GM19239 (cell line): Measurements from ENCODE around the gene RBM20.

ENCODE experiments used
- DNase-seq: peaks from one replicate; pipeline ENCODE4 v3.0.0; 2011; ENCODE audit warnings: low spot score; ENCODE audit not compliant: insufficient read length
- FAIRE-seq: peaks from 2 replicates; lab custom pipeline; 2011; peaks lifted over from hg19 to GRCh38; lab: Jason Lieb, UNC

RBM20 gene

DNA sequence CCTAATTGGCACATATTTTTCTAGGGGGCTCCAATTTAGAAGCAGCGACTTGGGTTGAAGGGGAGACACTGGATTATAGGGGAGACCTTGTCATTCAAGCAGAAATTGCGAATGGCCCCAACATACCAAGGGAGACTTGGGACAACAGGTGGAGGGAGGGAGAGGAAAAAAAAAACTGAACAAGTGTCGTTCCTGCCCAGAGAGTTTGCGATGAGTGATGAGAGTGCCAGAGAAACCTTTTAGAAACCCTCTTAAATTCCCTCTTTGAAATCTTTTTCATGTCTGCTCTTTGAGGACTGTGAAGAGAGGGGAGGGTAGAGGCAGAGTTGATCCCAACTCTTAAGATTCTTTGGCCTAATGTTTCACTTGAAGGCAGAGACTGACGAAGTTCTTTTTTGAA is 24.3 kb downstream of the RBM20 start:
- no peak for FAIRE-seq

DNA sequence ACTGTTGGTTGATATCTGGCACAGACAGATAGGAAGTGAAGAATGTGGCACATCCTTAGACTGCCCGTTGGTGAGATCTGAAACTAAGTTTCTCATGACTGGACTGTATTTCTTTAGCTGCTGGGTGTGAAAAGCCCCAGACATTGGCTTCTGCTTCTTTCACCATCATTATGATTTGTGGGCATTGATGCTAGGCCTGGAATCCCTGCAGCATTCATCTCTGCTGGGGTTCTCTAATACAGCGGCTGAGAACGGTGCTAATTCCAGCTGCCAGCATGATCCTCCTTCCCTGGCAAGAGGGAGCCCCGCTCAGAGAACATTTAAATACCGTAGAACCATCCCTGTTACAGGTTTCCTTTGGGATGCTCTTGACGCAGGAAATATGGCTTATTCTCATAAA is 26.2 kb downstream of the RBM20 start:
- DNase-seq = no peak
- no peak for FAIRE-seq

More for the DNA sequence above, 24.3 kb downstream of the RBM20 start:
- no peak for DNase-seq

DNA sequence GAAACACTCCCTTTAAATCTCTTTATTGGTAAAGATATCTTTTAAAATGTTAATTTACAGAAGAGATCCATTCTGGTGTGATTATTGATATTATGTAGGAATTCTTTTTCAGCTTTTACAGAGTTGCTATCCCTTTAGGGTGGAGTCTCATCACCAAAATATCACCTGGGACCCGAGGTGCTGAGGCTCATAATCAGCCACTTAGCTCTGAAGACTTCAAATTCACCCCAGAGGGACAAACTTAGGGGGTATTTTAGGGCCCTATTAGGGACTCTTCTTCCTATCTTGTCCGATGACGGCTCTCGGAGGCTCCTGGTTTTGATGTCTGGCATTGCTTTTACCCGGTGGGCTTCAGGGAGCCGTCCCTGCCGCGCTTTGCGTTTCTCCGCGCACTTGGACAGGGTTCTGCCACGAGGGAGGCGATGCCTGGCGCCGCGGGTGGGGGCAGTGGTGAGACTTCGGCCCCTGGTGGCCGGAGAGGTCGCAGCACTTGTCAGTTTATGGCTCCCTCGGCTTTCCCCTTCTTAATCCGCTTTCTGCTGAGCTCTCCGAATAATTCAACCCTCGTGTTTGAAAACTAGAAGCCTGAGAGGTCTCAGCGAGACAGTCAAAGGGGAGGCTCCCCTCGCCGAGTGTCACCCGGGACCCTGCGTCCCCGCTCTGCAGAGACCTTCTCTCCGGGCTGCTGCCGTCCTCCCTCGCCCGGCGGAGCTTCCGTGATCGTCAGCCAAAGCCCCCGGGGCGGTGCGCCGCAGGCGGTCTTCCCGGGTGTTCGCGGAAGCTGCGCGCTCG is 27.8 kb downstream of the RBM20 start:
- peak; percentile 78 for DNase-seq
- FAIRE-seq = peak; percentile 83

DNA sequence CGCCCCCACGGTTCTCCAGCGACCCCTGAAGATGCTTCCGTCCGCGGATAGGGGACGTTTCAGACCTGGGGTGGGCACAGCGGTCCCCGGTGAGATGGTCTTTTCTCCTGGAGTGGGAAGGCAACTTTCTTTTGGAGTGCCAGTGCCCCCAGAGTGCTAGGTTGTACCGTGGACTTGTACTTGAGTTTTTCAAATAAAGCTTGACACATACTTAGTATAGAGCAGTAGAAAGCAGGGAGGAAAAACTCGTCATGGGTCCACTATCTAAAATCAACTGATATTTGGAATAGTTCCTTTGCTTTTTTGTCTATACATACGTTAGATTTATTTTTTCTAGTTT is 28.4 kb downstream of the RBM20 start:
- DNase-seq = no peak

DNA sequence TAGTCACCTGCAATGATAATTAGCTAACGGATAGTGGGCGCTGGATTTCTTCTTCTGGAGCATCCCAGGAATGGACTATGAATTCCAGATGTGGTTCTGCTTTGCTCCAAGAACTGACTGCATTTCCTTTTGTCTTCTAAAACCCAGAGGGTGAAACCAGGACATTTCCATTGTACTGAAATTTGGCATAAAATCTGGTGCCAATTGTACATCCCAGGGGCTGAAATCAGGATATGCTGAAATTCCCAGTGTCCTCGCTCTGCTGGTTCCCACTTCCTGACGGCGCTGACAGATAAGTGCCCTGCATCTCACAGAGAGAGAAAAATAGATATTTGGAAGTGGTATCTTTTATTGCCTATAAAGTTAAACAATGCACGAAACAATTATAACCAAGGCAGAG is 31.9 kb downstream of the RBM20 start:
- FAIRE-seq = no peak
- no peak for DNase-seq

More for the DNA sequence above, 28.4 kb downstream of the RBM20 start:
- FAIRE-seq = no peak

DNA sequence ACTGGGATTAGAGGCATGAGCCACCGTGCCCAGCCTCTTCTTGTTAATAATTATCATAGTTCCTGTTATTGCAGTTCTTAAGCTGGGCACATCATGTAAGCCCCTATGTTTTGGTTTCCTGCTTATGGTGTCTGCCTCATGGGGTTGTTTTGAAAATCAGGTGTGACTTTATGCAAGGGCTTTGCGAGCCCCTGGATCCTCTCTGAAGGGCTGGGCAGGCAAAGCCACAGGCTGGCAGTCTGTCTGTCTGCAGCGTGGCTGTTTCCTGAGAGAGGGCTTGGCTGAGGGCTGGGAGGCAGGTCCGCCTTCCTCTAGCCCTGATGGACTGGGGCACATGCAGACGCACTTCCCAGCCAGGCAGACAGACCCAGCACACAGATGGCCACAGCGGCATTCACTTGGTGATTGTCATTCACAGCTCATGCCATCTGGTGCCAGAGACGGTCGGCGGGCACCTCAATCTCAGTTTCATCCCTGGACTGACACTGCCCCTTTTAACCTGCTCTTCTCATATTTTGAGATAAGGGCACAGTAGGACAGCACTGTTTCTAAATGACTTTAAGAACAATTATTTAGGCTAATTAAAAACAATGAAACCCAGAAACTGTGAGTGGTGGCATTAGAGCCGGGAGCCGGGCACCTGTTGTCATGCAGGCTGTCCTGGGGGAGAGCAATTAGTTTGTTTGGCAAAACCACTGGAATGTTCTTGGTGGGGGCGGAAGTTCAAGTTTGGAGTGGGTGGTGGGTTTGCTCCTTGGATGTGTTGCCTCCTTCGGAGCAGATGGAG is 35.5 kb downstream of the RBM20 start:
- FAIRE-seq = no peak
- no peak for DNase-seq

DNA sequence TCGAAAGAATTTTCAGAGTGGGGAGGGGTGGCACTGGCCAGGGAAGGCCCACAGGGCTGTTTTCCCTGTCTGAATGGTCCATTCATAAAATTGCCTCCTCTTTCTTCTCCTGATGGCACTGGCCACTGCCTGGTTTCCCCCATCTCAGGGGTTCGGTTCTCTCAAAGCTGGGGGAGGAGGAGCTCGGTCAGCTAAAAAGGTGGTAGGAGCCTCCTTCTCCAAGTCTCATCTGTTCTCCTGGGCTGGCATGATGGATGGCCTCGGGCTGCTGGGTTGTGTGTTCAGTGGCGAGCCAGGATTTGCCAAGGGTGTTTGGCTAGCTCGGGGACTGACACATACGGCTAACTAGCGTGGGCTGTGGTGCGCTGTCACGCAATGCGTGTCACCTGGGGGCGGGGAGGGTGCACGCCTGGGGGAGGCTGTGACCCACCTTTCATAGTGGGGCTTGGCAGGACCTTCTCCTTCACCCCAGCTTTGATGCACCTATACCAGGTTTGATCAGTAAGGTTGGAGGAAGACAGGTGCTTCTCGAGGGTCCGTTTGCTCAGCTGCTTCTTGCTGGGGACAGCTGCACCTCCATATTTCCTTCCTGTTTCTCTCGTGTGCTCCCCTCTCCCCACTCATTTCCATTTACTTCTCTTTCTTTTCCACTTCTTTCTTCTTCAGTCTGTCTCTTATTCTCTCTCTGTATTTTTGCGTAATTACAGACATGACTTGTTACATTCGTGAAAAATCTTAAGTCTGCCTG is 36.3 kb downstream of the RBM20 start:
- DNase-seq (no peak), FAIRE-seq (no peak)

DNA sequence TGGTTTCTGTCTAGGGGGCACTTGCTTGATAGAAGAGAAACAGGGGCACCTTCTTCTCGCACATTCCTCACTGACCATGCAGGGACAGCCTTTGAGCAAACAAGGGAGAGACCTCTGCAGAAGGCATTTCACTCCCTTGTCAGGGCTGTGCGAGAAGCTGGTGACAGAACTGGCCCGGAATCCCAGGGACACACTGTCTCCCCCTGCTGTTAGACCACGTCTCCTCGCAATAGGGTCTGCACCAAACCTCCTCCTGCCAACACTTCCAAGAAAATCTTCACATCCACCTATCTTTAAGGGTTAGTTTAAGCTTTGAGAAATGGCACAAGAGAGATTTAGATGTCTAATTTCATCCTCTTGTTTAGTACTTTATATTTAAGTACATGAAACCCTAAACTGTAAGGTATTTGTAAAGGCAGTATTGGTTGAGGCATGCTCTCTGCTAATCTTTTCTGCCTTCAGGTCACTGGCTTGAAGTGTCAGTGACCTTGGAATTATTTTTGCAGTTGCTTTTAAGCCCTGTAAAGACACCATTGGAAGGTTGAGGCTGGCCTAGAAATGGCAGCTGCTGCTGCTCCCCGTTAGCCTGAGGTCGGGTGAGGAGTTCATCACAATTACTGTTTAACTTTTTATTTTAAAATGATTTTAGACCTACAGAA is 37.0 kb downstream of the RBM20 start:
- FAIRE-seq (peak; percentile 48), DNase-seq (no peak)

DNA sequence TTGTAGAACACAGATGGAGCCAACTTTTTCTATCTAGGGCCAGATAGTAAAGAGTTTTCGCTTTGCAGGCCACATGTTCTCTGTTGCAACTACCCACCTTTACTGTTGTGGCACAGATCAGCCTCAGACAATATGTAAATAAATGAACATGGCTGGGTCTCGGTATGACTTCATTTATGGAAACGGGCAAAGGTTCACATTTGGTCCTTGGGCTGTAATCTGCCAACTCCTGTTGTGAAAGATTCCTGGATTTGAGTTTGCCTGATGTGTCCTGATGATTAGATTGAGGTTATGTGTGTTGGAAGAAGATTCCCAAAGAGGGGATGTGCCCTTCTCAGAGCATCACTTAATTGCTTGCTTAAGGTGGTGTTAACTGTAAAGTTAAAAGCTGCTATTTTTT is 38.2 kb downstream of the RBM20 start:
- FAIRE-seq = no peak
- no peak for DNase-seq

DNA sequence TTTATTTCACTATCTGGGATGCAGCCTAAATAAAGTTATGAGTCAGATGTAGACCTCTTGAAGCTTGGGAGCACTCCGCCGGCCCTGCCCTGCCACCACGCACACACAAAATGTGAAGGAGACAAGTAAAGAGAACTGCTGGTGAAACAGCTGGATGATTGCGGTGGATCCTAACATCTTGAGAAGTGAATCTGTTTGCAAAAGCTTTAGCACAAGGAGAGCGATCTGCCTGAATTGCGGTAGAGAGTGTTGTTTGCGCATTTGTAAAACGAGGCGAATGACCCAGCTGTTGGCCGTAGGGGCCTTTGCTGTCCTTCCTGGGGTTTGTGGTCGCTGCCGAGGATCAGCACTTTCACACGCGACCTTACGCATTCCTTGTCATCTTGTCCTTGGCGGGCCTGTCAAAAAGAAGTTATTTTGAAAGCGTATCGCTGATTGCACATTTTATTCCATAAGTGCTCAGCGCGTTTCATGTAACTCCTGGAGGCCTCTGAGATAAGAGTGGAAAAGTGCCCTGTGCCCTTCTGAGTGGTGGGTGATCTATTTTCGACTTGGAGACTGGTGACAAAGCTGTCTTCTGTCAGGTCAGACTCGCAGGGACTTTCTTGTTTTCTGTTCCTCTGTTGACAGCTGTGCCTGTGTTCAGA is 40.8 kb downstream of the RBM20 start:
- FAIRE-seq = no peak
- DNase-seq = no peak

DNA sequence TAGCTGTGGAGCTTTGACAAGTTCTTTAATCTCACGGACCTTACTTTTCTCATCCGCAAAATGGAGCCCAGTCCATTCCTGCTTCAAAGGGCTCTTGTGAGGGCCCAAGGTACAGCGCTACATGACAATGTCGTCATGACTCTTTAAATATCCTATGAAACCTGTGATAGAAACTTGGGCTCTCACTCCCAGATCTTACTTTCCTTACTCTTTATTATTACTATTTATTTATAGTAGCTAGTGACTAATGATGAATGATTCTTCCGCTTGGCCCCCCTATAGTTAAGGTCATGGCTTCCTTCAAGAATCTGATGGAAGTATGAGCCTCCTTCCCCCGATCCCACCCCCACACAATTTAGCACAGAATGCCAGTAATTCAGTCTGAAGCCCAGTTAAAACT is 41.9 kb downstream of the RBM20 start:
- FAIRE-seq = no peak
- DNase-seq = no peak

DNA sequence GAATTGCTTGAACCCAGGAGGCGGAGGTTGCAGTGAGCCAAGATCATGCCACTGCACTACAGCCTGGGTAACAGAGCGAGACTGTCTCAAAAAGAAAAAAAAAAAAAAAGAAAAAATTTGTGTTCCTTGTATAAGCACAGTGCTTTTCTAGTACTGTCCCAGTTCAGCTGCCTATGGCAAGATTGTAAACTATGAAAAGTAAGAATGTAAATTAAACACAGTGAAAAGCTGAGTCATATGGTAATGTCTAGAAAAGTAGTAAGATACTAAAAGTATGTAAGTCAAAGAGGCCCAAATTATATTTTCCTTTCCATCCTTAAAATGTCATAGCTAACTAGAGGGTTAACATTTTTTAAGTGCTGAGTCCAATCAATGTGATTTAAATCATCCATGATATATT is 42.8 kb downstream of the RBM20 start:
- no peak for DNase-seq
- no peak for FAIRE-seq

DNA sequence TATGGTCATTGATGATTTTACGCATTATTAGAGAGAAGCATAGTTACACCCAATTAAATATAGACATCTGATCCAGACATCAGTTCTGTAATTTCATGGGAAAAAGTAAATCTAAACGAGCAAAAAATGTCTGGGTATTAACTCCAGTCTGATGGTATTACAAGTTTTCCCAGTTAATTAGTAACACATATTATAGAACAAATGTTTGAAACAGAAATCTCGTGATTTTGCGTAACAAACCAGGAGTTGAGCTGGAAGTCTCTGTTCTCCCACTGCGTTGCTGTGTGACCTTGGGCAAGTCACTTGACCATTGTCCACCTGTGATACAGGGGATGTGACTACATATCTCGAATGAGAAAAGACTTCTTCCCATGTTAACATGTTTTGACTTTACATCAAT is 43.3 kb downstream of the RBM20 start:
- DNase-seq (no peak), FAIRE-seq (no peak)

DNA sequence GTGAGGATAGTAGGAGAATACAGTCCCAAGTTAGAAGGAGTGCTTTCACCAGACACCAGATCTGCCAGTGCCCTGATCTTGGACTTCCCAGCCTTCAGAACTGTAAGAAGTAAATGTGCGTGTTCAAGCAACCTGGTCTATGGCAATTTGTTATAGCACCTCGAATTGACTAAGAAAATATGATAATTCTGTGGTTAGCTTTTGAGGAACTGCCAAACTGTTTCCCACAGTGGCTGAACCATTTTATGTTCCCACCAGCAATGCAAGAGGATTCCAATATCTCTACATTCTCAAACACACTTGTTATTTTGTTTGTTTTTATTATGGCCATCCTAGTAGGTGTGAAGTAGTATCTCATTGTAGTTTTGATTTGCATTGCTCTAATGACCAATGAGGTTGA is 47.0 kb downstream of the RBM20 start:
- DNase-seq (no peak), FAIRE-seq (peak; percentile 26)

DNA sequence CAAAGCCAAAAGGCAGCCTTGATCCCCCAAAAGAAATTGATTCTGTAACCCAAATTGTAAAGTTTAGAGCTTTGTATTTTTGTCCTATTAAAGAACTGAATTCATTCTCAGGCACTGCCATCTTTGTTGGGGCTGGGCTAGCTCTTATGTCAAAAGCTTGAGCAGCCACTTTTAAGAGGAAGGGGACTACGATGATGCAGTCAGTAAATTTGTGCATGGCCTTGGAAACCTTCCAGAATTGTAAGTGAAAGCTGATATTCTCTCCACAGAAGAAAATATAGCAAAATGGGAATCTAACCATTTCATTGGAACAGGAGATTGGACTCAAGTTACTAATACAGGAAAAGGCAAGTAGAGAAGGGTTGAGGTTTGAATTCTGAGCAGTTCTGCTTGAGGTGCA is 50.1 kb downstream of the RBM20 start:
- DNase-seq (no peak), FAIRE-seq (no peak)

DNA sequence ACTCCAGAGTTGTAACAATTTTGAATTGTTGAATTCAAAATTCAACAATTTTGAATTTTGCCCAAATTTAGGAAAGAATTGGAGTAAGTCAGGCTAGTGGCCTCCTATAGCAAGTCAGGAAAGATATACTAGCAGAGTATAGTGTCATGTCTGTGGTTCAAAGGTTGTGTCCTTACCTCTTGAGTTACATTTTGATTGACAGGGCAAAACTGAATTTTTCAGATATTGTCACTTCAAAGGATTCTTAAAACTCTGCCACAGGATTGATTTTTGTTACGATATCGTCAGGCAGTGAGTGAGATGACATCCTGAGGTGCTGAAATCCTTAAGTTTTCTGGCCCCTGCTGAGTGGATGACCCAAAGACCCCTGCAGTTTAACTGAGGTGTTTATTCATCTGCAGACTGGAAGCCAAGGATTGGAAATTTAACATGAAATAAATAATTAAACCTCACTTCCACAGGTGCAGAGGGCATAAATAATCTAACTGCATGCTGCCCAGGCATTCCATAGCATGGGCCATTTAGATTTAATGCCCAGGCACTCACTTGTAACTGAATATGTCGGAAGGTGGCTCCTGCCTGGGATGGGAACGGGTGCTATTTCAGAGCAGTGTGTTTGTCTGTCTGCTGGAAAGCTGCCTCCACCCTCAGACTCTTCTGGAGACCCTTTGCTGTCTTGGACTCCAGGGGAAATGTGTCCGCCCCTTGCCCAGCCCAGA is 50.8 kb downstream of the RBM20 start:
- FAIRE-seq (no peak), DNase-seq (no peak)

DNA sequence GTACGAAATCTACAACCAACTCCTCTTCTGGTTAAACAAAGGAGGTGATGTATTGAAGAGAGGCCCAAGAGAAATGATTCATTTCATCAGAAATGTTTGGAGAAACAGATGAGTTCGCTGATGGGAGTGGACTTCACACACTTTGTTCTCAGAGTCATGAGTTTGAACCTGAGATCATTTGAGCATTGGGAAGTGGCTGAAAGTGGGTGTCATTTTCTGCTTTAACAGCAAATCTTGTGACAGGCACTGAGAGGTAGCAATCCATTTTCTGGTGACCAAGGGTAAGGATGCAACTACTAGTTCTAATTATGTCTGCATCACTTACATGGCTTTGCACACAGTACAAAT is 51.4 kb downstream of the RBM20 start:
- no peak for DNase-seq
- no peak for FAIRE-seq

DNA sequence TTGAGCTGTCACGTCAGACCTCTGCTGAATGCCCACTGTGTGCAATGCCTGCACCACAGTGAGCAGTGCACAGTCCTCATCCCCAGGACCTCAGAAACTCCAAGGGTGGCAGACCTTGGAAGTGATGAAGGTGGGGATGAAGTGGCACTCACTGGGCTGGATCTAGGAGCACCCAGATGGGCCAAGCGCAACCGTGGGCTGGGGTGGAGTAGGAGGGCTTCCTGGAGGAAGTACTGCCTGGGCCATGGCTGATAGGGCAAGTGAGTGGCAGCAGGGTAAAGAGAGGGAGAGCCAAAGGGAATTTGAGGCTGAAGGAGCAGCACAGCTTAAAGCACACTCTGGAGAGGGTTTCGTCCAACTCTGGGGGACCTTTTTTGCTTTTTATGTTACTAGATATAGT is 52.3 kb downstream of the RBM20 start:
- no peak for FAIRE-seq
- no peak for DNase-seq

DNA sequence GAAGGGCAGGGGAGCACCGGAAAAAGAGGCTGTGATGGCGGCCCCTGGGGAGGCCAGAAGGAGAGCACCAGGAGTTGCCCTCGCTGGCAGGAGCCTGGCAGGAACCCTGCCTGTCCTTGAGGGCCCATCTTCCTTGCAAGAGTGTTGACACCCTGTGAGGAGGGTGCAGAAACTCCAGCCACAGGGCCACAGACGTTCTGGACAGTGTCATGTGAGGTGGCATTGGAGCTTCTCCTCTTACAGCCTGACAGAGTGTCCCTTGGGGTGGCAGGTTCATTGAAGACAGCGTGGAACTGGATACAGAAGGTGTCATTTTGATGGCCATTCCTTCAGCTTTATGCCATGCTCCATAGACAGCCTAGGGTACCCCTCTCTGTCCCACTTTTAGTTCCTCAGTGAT is 54.2 kb downstream of the RBM20 start:
- DNase-seq (no peak), FAIRE-seq (no peak)

DNA sequence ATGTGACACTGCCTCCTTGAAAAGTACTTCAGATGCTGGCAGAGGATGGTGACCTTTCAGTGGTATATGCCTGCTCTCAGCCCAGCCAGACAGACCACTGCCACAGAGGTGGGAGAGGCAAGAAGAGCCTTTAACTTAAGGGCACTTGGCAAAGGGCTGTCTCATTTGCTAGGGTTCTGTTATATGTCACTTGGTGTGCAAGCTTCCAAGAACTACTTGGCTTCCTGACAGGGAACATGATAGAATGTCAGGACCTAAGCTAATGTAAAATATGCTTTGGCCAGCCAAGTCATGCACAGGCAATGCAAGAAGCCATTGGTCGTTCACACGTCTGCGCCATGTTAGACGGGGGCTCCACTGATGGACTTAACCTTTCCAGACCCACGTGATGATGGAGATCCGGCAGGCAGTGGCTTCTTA is 54.7 kb downstream of the RBM20 start:
- no peak for FAIRE-seq

More for the DNA sequence above, 54.7 kb downstream of the RBM20 start:
- no peak for DNase-seq
